GM21515 (cell line): ENCODE results near the gene ARF1.

Experiments used
- ATAC-seq: cut with Tn5 transposase; IDR thresholded peaks from one replicate; pipeline ENCODE4 v1.9.1; 2021; ENCODE audit not compliant: unreplicated experiment

The ARF1 gene

GRCh38 chr1:228048659-228049298 is 33.7 kb upstream of the ARF1 start:
- ATAC-seq = no peak

- no peak for ATAC-seq
These were observed 31.8 kb upstream of the ARF1 start for GRCh38 chr1:228050571-228051231.

- ATAC-seq = no peak
These were observed 24.1 kb upstream of the ARF1 start for GRCh38 chr1:228058172-228058948.

- ATAC-seq = peak; percentile 9
These were observed 23.4 kb upstream of the ARF1 start for GRCh38 chr1:228058949-228059633.

- peak; percentile 39 for ATAC-seq
These were observed 22.7 kb upstream of the ARF1 start for GRCh38 chr1:228059634-228060457.

- ATAC-seq = no peak
These were observed 21.9 kb upstream of the ARF1 start for GRCh38 chr1:228060458-228061190.

GRCh38 chr1:228061411-228062084 is 21.0 kb upstream of the ARF1 start:
- no peak for ATAC-seq

- no peak for ATAC-seq
These were observed 20.3 kb upstream of the ARF1 start for GRCh38 chr1:228062085-228062791.

GRCh38 chr1:228062812-228063211 is 19.7 kb upstream of the ARF1 start:
- ATAC-seq = no peak

- no peak for ATAC-seq
These were observed 19.0 kb upstream of the ARF1 start for GRCh38 chr1:228063251-228064191.

- no peak for ATAC-seq
These were observed 18.2 kb upstream of the ARF1 start for GRCh38 chr1:228064296-228064695.

GRCh38 chr1:228064741-228065542 is 17.6 kb upstream of the ARF1 start:
- ATAC-seq = no peak

GRCh38 chr1:228065543-228066347 is 16.8 kb upstream of the ARF1 start:
- ATAC-seq = no peak

- ATAC-seq = no peak
These were observed 16.1 kb upstream of the ARF1 start for GRCh38 chr1:228066416-228066815.

GRCh38 chr1:228066891-228067654 is 15.4 kb upstream of the ARF1 start:
- ATAC-seq = no peak
